ENCODE data around the gene ZNF688. TPM values are rescaled to one million over a fixed set of nuclear protein-coding genes. Genes with fewer than 3 reads are reported as not detected.
"Not testable (repeated sequence)": the region's sequence is repeated elsewhere in the genome, so short reads cannot be mapped to it uniquely, and the experiment has no call there.

ZNF688 gene
- total and polyA plus RNA-seq, 8 donors = 7.6 to 26.4 (median 10.4) TPM

GRCh38 chr16:30601966-30602365 lies 30.5 kb upstream of the ZNF688 start:
- no peaks in the 10 kb centered on the region for H3K9me3 ChIP-seq
- WGBS, 2 donors = 78 to 80% methylated on average over 4 of the region's 4 CpGs
- FAIRE-seq (no peak), DNase-seq (no peak), ATAC-seq (no peak)
- intact Hi-C loops (cut with DNase I) = no loop called here
- no peaks in the 10 kb centered on the region for H3K4me1 ChIP-seq
- peaks cover 9 to 31% (median 16%) of the 10 kb centered on the region in 3 donors for H3K36me3 ChIP-seq
- H3K27me3 ChIP-seq = no peaks in the 10 kb centered on the region
- H3K27ac ChIP-seq = no peak overlapping the region
- H3K4me3 ChIP-seq = no peak overlapping the region
- TF ChIP-seq CTCF (IDR thresholded peaks at IDR 0.05) = no peak

- 97 to 98% methylated on average over 2 of the region's 2 CpGs for WGBS, 2 donors
- Histone ChIP-seq H3K27ac (no peak overlapping the region), H3K4me3 (no peak overlapping the region), H3K27me3 (no peaks in the 10 kb centered on the region), H3K9me3 (no peaks in the 10 kb centered on the region), H3K4me1 (no peaks in the 10 kb centered on the region), H3K36me3 (peaks cover 9 to 24% (median 16%) of the 10 kb centered on the region in 3 donors)
- DNase-seq (no peak), ATAC-seq (no peak), FAIRE-seq (no peak)
- TF ChIP-seq CTCF (IDR thresholded peaks at IDR 0.05) = no peak
- intact Hi-C loops (cut with DNase I) = no loop called here
These were observed 29.4 kb upstream of the ZNF688 start for GRCh38 chr16:30600929-30601328.

GRCh38 chr16:30600215-30600614 lies 28.7 kb upstream of the ZNF688 start:
- FAIRE-seq = no peak
- intact Hi-C loops (cut with DNase I) = no loop called here
- WGBS, 2 donors = 92 to 97% methylated on average over 3 of the region's 3 CpGs

GRCh38 chr16:30592871-30593270 lies 21.4 kb upstream of the ZNF688 start:
- Histone ChIP-seq H3K36me3 (no peaks in the 10 kb centered on the region), H3K27ac (no peak overlapping the region), H3K27me3 (no peaks in the 10 kb centered on the region), H3K9me3 (no peaks in the 10 kb centered on the region), H3K4me1 (no peaks in the 10 kb centered on the region), H3K4me3 (no peak overlapping the region)
- intact Hi-C loops (cut with DNase I) = no loop called here
- TF ChIP-seq CTCF (IDR thresholded peaks at IDR 0.05) = no peak
- DNase-seq (no peak), FAIRE-seq (no peak), ATAC-seq (no peak)
- 90 to 96% methylated on average over 4 of the region's 4 CpGs for WGBS, 2 donors

More at GRCh38 chr16:30600215-30600614, 28.7 kb upstream of the ZNF688 start:
- Histone ChIP-seq H3K27me3 (no peaks in the 10 kb centered on the region), H3K36me3 (peaks cover 9 to 19% (median 16%) of the 10 kb centered on the region in 3 donors), H3K9me3 (no peaks in the 10 kb centered on the region), H3K27ac (no peak overlapping the region), H3K4me3 (no peak overlapping the region), H3K4me1 (no peaks in the 10 kb centered on the region)
- ATAC-seq (no peak), DNase-seq (no peak)
- TF ChIP-seq CTCF (IDR thresholded peaks at IDR 0.05) = no peak

GRCh38 chr16:30590869-30591268 lies 19.4 kb upstream of the ZNF688 start:
- intact Hi-C loops (cut with DNase I); H3K27me3 ChIP-seq; H3K27ac ChIP-seq; ATAC-seq; H3K4me1 ChIP-seq; H3K36me3 ChIP-seq; H3K4me3 ChIP-seq; H3K9me3 ChIP-seq; FAIRE-seq; DNase-seq: not testable (repeated sequence)
- WGBS, 2 donors = 95 to 99% methylated on average over 9 of the region's 9 CpGs

- H3K36me3 ChIP-seq; H3K4me3 ChIP-seq; DNase-seq; H3K27me3 ChIP-seq; H3K4me1 ChIP-seq; H3K27ac ChIP-seq; FAIRE-seq; intact Hi-C loops (cut with DNase I); H3K9me3 ChIP-seq; ATAC-seq: not testable (repeated sequence)
- 94 to 98% methylated on average over 2 of the region's 2 CpGs for WGBS, 2 donors
These were observed 18.1 kb upstream of the ZNF688 start for GRCh38 chr16:30589582-30589981.
